Stimulated activated naive B cell treated with anti-CD40 and anti-IgM and Interleukin-4, amounts not matched to agents 10 μg/mL and 1 μg/mL and 100 μg/mL, for 72 hours (primary cell): Measurements from ENCODE around the gene MYOF.
"Not testable (repeated sequence)": the region's sequence is repeated elsewhere in the genome, so short reads cannot be mapped to it uniquely, and the experiment has no call there.

Experiments
- ATAC-seq, 2 donors: fragments of 150-1000 bp; cut with Tn5 transposase; replicated peaks; 2 replicates each; pipeline ENCODE4 v1.10.0; 2021; ENCODE audit warnings: moderate library complexity in 1 of 2
- DNase-seq: peaks from one replicate; pipeline ENCODE4 v3.0.0; 2021
- H3K27ac Mint-ChIP-seq: one replicate; pipeline ENCODE4 v1.8.0; 2022; ENCODE audit warnings: mild to moderate bottlenecking, mixed read lengths
- H3K27me3 Mint-ChIP-seq, 2 donors: one replicate each; pipeline ENCODE4 v1.8.0; 2022; ENCODE audit warnings: mixed read lengths in 2 of 2
- H3K36me3 Mint-ChIP-seq, 2 donors: one replicate each; pipeline ENCODE4 v1.8.0; 2022; ENCODE audit warnings: mixed read lengths in 2 of 2, mild to moderate bottlenecking in 1 of 2
- H3K4me1 Mint-ChIP-seq, 2 donors: one replicate each; pipeline ENCODE4 v1.8.0; 2022; ENCODE audit warnings: mixed read lengths in 2 of 2, mild to moderate bottlenecking in 1 of 2
- H3K4me3 Mint-ChIP-seq, 2 donors: one replicate each; pipeline ENCODE4 v1.8.0; 2022; ENCODE audit warnings: mild to moderate bottlenecking in 2 of 2, mixed read lengths in 2 of 2, moderate library complexity in 1 of 2
- H3K9me3 Mint-ChIP-seq, 2 donors: one replicate each; pipeline ENCODE4 v1.8.0; 2022; ENCODE audit warnings: mixed read lengths in 2 of 2, mild to moderate bottlenecking in 1 of 2

MYOF gene

GRCh38 chr10:93364966-93365365 is 117.2 kb downstream of the MYOF start:
- H3K27me3 Mint-ChIP-seq, result peaks cover 6 to 17% of the 10 kb centered on the region in 2 donors
- H3K4me1 Mint-ChIP-seq, result no peaks in the 10 kb centered on the region
- no peak overlapping the region for H3K4me3 Mint-ChIP-seq
- H3K27ac Mint-ChIP-seq, result no peak overlapping the region
- DNase-seq, result no peak
- no peak for ATAC-seq
- H3K9me3 Mint-ChIP-seq, result no peaks in the 10 kb centered on the region
- no peaks in the 10 kb centered on the region for H3K36me3 Mint-ChIP-seq

DNA sequence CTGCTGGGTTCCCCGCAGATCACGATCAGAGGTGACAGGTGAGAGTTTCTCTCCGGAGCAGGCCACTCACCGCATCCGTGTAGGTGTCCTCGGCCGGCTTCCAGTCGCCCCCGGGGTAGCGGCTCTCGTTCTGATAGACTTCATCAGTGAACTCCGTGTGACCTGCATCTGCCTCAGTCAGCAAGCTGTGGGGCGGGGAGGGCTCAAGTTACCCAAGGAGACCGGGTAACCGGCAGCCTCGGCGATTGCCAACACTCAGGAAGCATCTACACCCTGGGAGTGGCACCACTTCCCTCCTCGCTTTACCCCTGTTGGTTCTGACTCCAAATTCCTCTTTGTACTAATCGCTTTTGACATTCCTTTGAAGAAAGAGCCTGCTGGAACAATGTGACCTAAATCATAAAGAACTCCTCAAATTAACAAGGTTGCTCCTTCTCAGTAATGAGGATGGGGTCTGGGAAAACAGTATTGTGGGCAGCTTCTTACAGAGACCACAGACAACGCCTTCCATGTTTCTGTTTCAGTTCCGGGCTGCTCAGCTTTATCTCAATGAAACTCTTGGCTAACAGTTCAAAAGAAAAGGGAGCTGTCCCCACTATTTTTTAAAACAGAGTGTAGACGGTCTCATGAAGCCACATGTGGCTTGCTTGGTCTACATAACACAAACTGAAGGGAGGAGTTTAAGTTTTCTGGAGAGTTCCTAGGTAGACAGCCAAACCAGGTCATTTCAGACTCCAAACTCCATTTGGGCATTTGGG is 118.1 kb downstream of the MYOF start:
- Mint-ChIP-seq H3K27ac (no peak overlapping the region), H3K4me3 (no peak overlapping the region), H3K27me3 (peaks cover 6 to 17% of the 10 kb centered on the region in 2 donors), H3K36me3 (no peaks in the 10 kb centered on the region), H3K4me1 (no peaks in the 10 kb centered on the region), H3K9me3 (no peaks in the 10 kb centered on the region)
- DNase-seq, result no peak
- no peak for ATAC-seq

- not testable (repeated sequence) for DNase-seq, H3K27ac Mint-ChIP-seq, H3K36me3 Mint-ChIP-seq, ATAC-seq, H3K4me3 Mint-ChIP-seq, H3K9me3 Mint-ChIP-seq, H3K4me1 Mint-ChIP-seq
- peaks cover 10 to 17% of the 10 kb centered on the region in 2 donors for H3K27me3 Mint-ChIP-seq
Observed at GRCh38 chr10:93358398-93358797, 123.7 kb downstream of the MYOF start.

- Mint-ChIP-seq H3K9me3 (no peaks in the 10 kb centered on the region), H3K27ac (no peak overlapping the region), H3K4me3 (no peak overlapping the region), H3K4me1 (peaks cover 3 to 6% of the 10 kb centered on the region in 2 donors), H3K36me3 (no peaks in the 10 kb centered on the region), H3K27me3 (peaks cover 10 to 17% of the 10 kb centered on the region in 2 donors)
- ATAC-seq, result peak; percentile 67 to 68
- no peak for DNase-seq
Observed at GRCh38 chr10:93357680-93358079, 124.5 kb downstream of the MYOF start.

DNA sequence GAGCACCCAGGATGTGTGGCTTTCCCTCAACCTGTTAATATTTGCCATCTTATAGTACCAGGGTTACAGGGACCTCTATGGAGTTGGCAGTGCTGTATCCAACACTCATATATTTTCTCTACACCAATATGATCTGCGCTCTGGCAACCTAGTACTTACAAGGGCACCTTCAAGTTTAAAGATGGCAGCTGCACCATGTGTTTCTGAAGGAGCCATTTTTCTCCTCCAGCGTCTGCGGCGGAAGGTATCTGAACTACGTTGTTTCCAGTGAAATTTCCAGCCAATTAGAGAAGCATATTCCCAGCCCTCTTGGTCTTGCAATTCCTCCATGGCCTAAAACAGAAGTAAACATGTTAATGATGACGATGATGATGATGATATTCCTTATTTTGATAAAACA is 125.6 kb downstream of the MYOF start:
- Mint-ChIP-seq H3K27me3 (peaks cover 10 to 17% of the 10 kb centered on the region in 2 donors), H3K9me3 (no peaks in the 10 kb centered on the region), H3K4me1 (peaks cover 3 to 6% of the 10 kb centered on the region in 2 donors), H3K36me3 (no peaks in the 10 kb centered on the region), H3K4me3 (no peak overlapping the region), H3K27ac (no peak overlapping the region)
- ATAC-seq (no peak), DNase-seq (no peak)

- Mint-ChIP-seq H3K9me3 (no peaks in the 10 kb centered on the region), H3K27ac (no peak overlapping the region), H3K36me3 (no peaks in the 10 kb centered on the region), H3K27me3 (peaks cover 14% of the 10 kb centered on the region in 2 donors), H3K4me1 (peaks cover 2 to 4% of the 10 kb centered on the region in 2 donors), H3K4me3 (no peak overlapping the region)
- DNase-seq (no peak), ATAC-seq (no peak)
Observed at GRCh38 chr10:93352638-93353383, 129.3 kb downstream of the MYOF start.

DNA sequence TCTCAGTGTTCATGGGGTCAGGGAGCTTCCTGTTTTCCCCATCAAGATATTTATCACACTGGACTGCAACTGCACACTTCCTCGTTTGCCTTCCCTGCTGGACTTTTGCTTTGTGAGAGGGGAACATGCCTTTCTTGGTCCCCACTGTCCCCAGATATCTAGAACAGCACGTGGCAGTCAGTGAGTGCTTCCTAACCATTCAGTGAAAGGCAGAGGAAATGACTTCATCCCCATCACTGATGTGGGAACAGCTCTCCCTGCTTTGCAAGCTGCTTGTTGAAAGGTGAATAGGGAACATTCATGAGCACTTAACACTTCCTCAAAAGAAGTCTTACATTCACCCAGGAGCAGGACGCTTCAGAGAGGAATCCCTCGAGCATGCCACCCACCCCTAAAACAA is 135.4 kb downstream of the MYOF start:
- Mint-ChIP-seq H3K27me3 (peaks cover 0 to 9% of the 10 kb centered on the region in 2 donors), H3K4me3 (no peak overlapping the region), H3K9me3 (no peaks in the 10 kb centered on the region), H3K4me1 (peaks cover 4 to 8% of the 10 kb centered on the region in 2 donors), H3K36me3 (no peaks in the 10 kb centered on the region), H3K27ac (no peak overlapping the region)
- ATAC-seq (peak in 1 of 2 donors; percentile 31), DNase-seq (no peak)

- Mint-ChIP-seq H3K4me3 (no peak overlapping the region), H3K27ac (no peak overlapping the region), H3K4me1 (peaks cover 4 to 8% of the 10 kb centered on the region in 2 donors), H3K9me3 (no peaks in the 10 kb centered on the region), H3K36me3 (no peaks in the 10 kb centered on the region), H3K27me3 (peaks cover 0 to 9% of the 10 kb centered on the region in 2 donors)
- ATAC-seq (no peak), DNase-seq (no peak)
Observed at GRCh38 chr10:93346108-93346507, 136.0 kb downstream of the MYOF start.

DNA sequence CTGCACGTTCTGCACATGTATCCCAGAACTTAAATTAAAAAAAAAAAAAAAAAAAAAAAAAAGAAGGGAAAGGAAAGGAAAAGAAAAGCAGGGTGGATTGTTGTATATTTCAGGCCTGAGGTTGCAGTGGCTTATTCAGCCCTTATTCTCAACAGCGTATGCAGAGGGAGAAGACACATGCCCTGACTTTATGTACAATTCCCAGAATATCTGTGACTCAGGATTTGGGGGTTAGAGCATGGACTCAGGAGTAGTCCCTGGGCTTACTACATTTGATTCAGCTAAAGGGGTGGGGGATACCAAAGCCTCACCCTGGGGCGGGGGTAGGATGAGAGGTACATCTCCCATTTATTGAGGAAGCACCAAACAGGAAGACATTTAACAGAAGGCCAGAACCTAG is 137.4 kb downstream of the MYOF start:
- Mint-ChIP-seq H3K9me3 (no peaks in the 10 kb centered on the region), H3K4me3 (no peak overlapping the region), H3K27ac (no peak overlapping the region), H3K4me1 (peaks cover 4 to 8% of the 10 kb centered on the region in 2 donors), H3K36me3 (no peaks in the 10 kb centered on the region), H3K27me3 (peaks cover 0 to 5% of the 10 kb centered on the region in 2 donors)
- DNase-seq (no peak), ATAC-seq (no peak)

DNA sequence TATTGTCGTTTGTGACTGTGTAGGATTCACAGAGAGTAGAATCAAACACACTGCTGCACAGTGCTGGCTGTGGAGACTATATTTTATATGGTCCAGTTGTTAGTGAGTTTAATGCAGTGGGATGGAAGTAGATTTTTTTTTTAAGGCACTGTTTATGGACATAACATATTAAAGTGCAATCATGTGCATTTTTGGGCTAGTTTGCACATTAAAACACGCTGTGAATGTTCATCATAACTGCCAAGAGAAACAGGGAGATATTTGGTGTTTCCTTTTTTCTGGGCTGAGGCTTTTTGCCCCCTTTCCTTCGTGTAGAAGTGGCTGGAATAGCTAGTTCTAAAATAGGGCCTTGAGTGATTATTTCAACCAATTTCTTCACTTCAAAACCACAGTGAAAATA is 139.2 kb downstream of the MYOF start:
- ATAC-seq (no peak), DNase-seq (no peak)
- Mint-ChIP-seq H3K4me3 (no peak overlapping the region), H3K9me3 (no peaks in the 10 kb centered on the region), H3K4me1 (peaks cover 4 to 8% of the 10 kb centered on the region in 2 donors), H3K27ac (no peak overlapping the region), H3K36me3 (no peaks in the 10 kb centered on the region), H3K27me3 (peaks cover 0 to 8% of the 10 kb centered on the region in 2 donors)

DNA sequence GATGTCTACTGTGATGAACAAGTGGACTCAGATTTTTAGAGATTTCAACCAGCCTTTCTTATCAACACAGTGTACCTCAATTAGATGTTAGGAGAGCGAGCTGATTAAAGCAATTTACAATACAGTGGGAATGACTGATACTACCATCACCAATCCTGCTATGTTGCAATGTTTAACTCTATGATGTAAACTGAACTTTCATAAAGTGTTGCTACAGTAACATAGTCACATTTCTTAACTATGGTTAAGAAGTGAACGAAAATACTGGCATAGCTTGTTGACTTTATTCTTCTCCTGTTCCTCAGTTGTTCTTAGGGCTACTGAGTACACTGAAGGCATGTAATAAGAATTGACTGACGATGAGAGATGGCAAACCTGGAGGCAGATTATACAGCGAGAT is 139.8 kb downstream of the MYOF start:
- no peaks in the 10 kb centered on the region for H3K36me3 Mint-ChIP-seq
- H3K9me3 Mint-ChIP-seq, result no peaks in the 10 kb centered on the region
- DNase-seq (no peak), ATAC-seq (no peak)
- H3K4me3 Mint-ChIP-seq, result no peak overlapping the region
- H3K27ac Mint-ChIP-seq, result no peak overlapping the region
- H3K27me3 Mint-ChIP-seq, result peaks cover 0 to 5% of the 10 kb centered on the region in 2 donors
- peaks cover 4 to 8% of the 10 kb centered on the region in 2 donors for H3K4me1 Mint-ChIP-seq

GRCh38 chr10:93337309-93337721 is 144.8 kb downstream of the MYOF start:
- no peaks in the 10 kb centered on the region for H3K9me3 Mint-ChIP-seq
- no peaks in the 10 kb centered on the region for H3K4me1 Mint-ChIP-seq
- no peak for DNase-seq
- no peaks in the 10 kb centered on the region for H3K36me3 Mint-ChIP-seq
- H3K27me3 Mint-ChIP-seq, result peaks cover 0 to 5% of the 10 kb centered on the region in 2 donors
- no peak overlapping the region for H3K27ac Mint-ChIP-seq
- H3K4me3 Mint-ChIP-seq, result no peak overlapping the region
- no peak for ATAC-seq

DNA sequence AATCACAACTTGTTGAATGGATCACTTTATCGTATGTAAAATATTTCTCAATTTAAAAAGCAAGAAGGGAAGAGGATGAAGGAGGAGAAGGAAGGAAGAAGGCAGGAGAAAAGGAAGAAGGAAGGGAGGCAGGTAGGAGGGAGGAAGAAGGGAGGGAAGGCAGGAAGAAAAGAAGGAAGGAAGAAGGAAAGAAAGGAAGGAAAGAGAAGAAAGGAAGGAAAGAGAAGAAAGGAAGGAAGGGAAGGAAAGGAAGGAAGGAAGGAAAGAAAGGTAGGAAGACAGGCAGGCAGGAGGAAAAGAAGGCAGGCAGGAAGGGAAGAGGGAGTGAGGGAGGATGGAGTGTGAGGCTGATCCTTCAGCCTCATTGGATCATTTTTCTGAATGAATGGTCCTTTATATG is 145.5 kb downstream of the MYOF start:
- Mint-ChIP-seq H3K27ac (no peak overlapping the region), H3K4me1 (no peaks in the 10 kb centered on the region), H3K9me3 (no peaks in the 10 kb centered on the region), H3K4me3 (no peak overlapping the region), H3K27me3 (peaks cover 0 to 5% of the 10 kb centered on the region in 2 donors), H3K36me3 (no peaks in the 10 kb centered on the region)
- DNase-seq (no peak), ATAC-seq (no peak)

GRCh38 chr10:93336110-93336509 is 146.0 kb downstream of the MYOF start:
- Mint-ChIP-seq H3K4me1 (no peaks in the 10 kb centered on the region), H3K36me3 (no peaks in the 10 kb centered on the region), H3K9me3 (no peaks in the 10 kb centered on the region), H3K4me3 (no peak overlapping the region), H3K27ac (no peak overlapping the region), H3K27me3 (peaks cover 3 to 5% of the 10 kb centered on the region in 2 donors)
- ATAC-seq (no peak), DNase-seq (no peak)

GRCh38 chr10:93334901-93335327 is 147.2 kb downstream of the MYOF start:
- Mint-ChIP-seq H3K27me3 (peaks cover 5 to 11% of the 10 kb centered on the region in 2 donors), H3K36me3 (no peaks in the 10 kb centered on the region), H3K4me1 (no peaks in the 10 kb centered on the region), H3K9me3 (no peaks in the 10 kb centered on the region), H3K4me3 (no peak overlapping the region), H3K27ac (no peak overlapping the region)
- ATAC-seq (no peak), DNase-seq (no peak)
